HEK293T (cell line): ENCODE results near the gene ARHGAP10.

Experiments
- BHLHE40 ChIP-seq: fragments of 450-650 bp; IDR thresholded peaks from 2 replicates; pipeline ENCODE4 v1.6.1; 2016; ENCODE audit warnings: mild to moderate bottlenecking, moderate library complexity, borderline replicate concordance
- ELF4 ChIP-seq: fragments of 450-650 bp; IDR thresholded peaks from 2 replicates; pipeline ENCODE4 v1.6.1; 2017; ENCODE audit warnings: antibody characterized with exemption
- FOXK2 ChIP-seq: fragments of 450-650 bp; IDR thresholded peaks from 2 replicates; pipeline ENCODE4 v1.6.1; 2016; ENCODE audit warnings: mild to moderate bottlenecking
- FOXM1 ChIP-seq: fragments of 450-650 bp; IDR thresholded peaks from 2 replicates; pipeline ENCODE4 v1.6.1; 2017; ENCODE audit warnings: mild to moderate bottlenecking, borderline replicate concordance
- L3MBTL2 ChIP-seq: fragments of 450-650 bp; conservative IDR thresholded peaks from 2 replicates; pipeline ENCODE4 v1.6.1; 2016; ENCODE audit warnings: mild to moderate bottlenecking
- PKNOX1 ChIP-seq: fragments of 450-650 bp; IDR thresholded peaks from 2 replicates; pipeline ENCODE4 v1.6.1; 2016
- SP1 ChIP-seq: fragments of 450-650 bp; IDR thresholded peaks from 2 replicates; pipeline ENCODE4 v1.6.1; 2017
- SUZ12 ChIP-seq: fragments of 450-650 bp; IDR thresholded peaks from 2 replicates; pipeline ENCODE4 v1.6.1; 2016; ENCODE audit warnings: mild to moderate bottlenecking
- ZNF384 ChIP-seq: fragments of 450-650 bp; IDR thresholded peaks from 2 replicates; pipeline ENCODE4 v1.6.1; 2016

GRCh38 chr4:147727476-147728028 is 4.3 kb upstream of the ARHGAP10 start:
- TF ChIP-seq L3MBTL2, result no peak
- TF ChIP-seq ELF4, result no peak
- no peak for TF ChIP-seq ZNF384
- TF ChIP-seq PKNOX1, result no peak
- no peak for TF ChIP-seq FOXK2
- no peak for TF ChIP-seq SP1
- TF ChIP-seq BHLHE40, result no peak
- no peak for TF ChIP-seq FOXM1
- no peak for TF ChIP-seq SUZ12
